SHP77 treated with DMSO at 0.1 percent for 48 hours (cell line): ENCODE data around the gene LARP6.

Experiments
- DNase-seq: peaks from one replicate; lab custom pipeline; 2025; lab: John Stamatoyannopoulos, UW

Gene LARP6

GRCh38 chr15:70793694-70794093, 60.3 kb downstream of the LARP6 start:
- no peak for DNase-seq

GRCh38 chr15:70792171-70792573, 61.8 kb downstream of the LARP6 start:
- DNase-seq, result no peak

DNA sequence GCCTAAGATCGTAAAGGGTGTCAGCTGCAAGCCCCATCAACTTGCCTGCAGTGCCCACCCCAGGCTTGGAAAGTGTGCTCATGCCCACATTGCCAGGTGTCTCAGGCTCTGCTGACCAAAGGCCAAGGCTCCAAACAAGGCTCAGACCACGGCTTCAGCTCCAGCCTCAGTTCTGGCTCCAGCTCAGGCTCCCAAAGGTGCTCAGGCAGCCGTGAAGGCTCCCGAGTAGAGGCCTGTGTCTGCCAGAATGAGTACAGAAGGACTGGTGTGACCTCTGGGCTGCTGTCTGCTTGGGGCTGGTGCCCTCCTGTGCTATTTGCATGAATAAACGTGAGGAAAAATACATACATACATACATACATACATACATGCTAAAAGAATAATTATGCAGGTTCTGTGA, 62.7 kb downstream of the LARP6 start:
- no peak for DNase-seq

DNA sequence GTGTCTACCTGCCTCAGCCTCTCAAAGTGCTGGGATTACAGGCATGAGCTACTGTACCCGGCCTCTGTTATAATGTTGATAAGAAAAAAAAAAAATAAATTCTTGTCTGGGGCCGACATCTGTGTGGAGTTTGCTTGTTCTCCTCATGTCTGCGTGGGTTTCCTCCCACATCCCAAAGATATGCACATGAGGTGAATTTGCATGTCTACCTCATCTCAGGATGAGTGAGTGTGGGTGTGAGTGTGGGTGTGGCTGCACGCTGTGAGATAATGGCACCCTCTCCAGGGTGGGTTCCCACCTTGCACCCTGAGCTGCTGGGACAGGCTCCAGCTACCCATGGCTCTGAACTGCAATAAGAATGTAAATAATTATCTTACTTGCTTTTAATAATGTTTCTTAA, 64.7 kb downstream of the LARP6 start:
- DNase-seq, result no peak

GRCh38 chr15:70788114-70789049, 65.6 kb downstream of the LARP6 start:
- no peak for DNase-seq

DNA sequence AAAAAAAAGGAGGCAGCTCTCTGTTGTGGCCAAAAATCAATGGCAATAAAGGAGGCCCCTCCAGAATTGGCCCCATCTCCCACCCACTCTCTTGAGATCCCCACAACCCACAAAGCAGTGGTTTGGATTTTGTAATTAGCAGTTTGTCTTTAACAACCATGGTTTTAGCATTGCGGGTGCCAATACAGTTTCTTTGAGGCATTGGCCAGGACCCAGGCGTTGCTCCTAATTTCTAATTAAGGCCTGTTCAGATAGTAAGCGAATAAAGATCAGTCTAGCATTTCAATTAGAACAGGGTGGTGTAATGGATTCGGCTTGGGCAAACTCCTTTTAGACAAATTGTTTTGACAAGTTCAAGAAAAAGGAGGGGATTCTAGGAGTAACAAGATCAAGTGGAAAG, 67.0 kb downstream of the LARP6 start:
- DNase-seq, result no peak

DNA sequence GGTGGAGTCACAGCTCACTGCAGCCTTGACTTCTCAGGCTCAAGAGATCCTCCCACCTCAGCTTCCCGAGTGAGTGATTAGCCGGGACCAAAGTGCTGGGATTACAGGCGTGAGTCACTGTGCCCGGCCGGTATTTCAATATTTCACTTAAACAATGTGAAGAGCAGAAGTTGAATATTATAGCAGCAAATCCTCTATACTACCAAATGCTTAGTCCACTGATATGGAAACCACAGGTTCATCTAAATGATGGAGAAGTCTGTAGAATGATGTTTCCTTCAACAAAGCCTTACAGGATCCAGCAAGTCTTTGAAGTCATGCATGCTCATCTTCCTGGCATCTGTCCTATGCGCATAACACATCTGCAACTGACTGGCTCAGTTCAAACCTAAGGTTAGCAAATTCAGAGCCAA, 70.3 kb downstream of the LARP6 start:
- DNase-seq, result no peak

- DNase-seq, result no peak
Measured at GRCh38 chr15:70783041-70783440, 70.9 kb downstream of the LARP6 start.

GRCh38 chr15:70781236-70781635, 72.7 kb downstream of the LARP6 start:
- no peak for DNase-seq
